ENCODE data around the gene CCSAP. TPM values are rescaled to one million over a fixed set of nuclear protein-coding genes. Genes with fewer than 3 reads are reported as not detected.

CCSAP gene
- total and polyA plus RNA-seq, 2 of the 4 experiments (the other 2 are of a cell fraction) = 2.3 to 3.8 TPM

- Histone ChIP-seq H2AFZ (replicated peaks; ENCODE audit: low read length, poor library complexity) (no peak overlapping the region), H3K9me3 (ENCODE audit: control insufficient read depth, insufficient read depth, low read length) (no peaks in the 10 kb centered on the region), H4K8ac (ENCODE audit: low read depth in 2 of 2, low read length in 2 of 2) (0 out of 4 replicates have a peak overlapping the region, but pooled peaks of 1 of the 2 experiments have one; percentile 69), H2BK20ac (ENCODE audit: low read depth, low read length) (no peak overlapping the region), H2BK15ac (ENCODE audit: low read depth, low read length) (no peak overlapping the region), H3K79me1 (ENCODE audit: low read depth in 1 of 2, low read length in 2 of 2) (peaks cover 14 to 52% of the 10 kb centered on the region in 2 experiments; a peak in 3 of 4 replicates), H3K18ac (ENCODE audit: low read depth, low read length) (no peak overlapping the region), H3K27ac (ENCODE audit: insufficient read depth, low read length) (no peak overlapping the region), H4K91ac (ENCODE audit: insufficient read depth, low read depth, low read length) (no peak overlapping the region), H2AK9ac (replicated peaks; ENCODE audit: low read depth, low read length, poor library complexity) (no peak overlapping the region), H3K4ac (ENCODE audit: low read depth, low read length) (no peak overlapping the region), H3K23ac (ENCODE audit: low read depth, low read length) (no peak overlapping the region), H3K9me1 (ENCODE audit: insufficient read depth, low read length) (peaks cover 31% of the 10 kb centered on the region), H2BK120ac (ENCODE audit: low read depth, low read length) (no peak overlapping the region), H3K14ac (replicated peaks; ENCODE audit: low read depth, low read length) (no peak overlapping the region), H2AK5ac (ENCODE audit: low read depth, low read length) (no peak overlapping the region), H3K4me2 (ENCODE audit: low read depth, low read length) (no peak overlapping the region), H3K9ac (ENCODE audit: low read depth, low read length) (no peak overlapping the region), H3K4me1 (ENCODE audit: control insufficient read depth, insufficient read depth, low read length) (peaks cover 19% of the 10 kb centered on the region), H3K4me3 (ENCODE audit: insufficient read depth, low read depth, low read length) (no peak overlapping the region), H2BK5ac (ENCODE audit: low read depth, low read length, poor library complexity, severe bottlenecking) (peak overlapping the region; percentile 52), H3K56ac (ENCODE audit: extremely low read depth, insufficient read depth, low read length) (no peak overlapping the region), H4K20me1 (ENCODE audit: insufficient read depth, low read length) (0 out of 2 replicates have a peak, but pooled peaks cover 3% of the 10 kb centered on the region), H4K5ac (ENCODE audit: low read depth, low read length) (no peak overlapping the region), H3K27me3 (ENCODE audit: control insufficient read depth, insufficient read depth, low read length) (no peaks in the 10 kb centered on the region), H3K36me3 (ENCODE audit: control insufficient read depth, insufficient read depth, low read length) (peaks cover 28% of the 10 kb centered on the region)
- intact Hi-C loops (cut with micrococcal nuclease) = no loop called here
- CTCF ChIA-PET = no interaction called here
- no CpG with 5 or more reads among the region's 1 CpG for WGBS, 2 experiments (ENCODE audit: extremely low coverage in 2 of 2, insufficient read length in 1 of 2)
- DNase-seq = no peak
- POLR2A ChIA-PET (ENCODE audit: unreplicated experiment) = no interaction called here
- ATAC-seq (ENCODE audit: low read depth) = no peak
- in situ Hi-C loops (cut with MboI; ENCODE audit: low sequenced_read_pairs) = no loop called here
- no peak for TF ChIP-seq CHD1 (IDR thresholded peaks at IDR 0.05; ENCODE audit: low read depth, low read length)
- no peak for TF ChIP-seq RAD21 (IDR thresholded peaks at IDR 0.05; ENCODE audit: low read length)
- no peak for TF ChIP-seq POLR2A (IDR thresholded peaks at IDR 0.05; ENCODE audit: low read depth, low read length)
- TF ChIP-seq BHLHE40 (IDR thresholded peaks at IDR 0.05; ENCODE audit: low read depth, low read length) = no peak
- TF ChIP-seq RFX5 (IDR thresholded peaks at IDR 0.05; ENCODE audit: low read depth, low read length) = no peak
- TF ChIP-seq CEBPB (IDR thresholded peaks at IDR 0.05; ENCODE audit: low read depth, low read length) = no peak
- BruUV-seq (replicated peaks) = no TSS peak
- dilution Hi-C loops (cut with HindIII; ENCODE audit: low sequenced_read_pairs, unreplicated experiment) = no loop called here
These were observed 45.1 kb downstream of the CCSAP start for GRCh38 chr1:229297746-229298145.

All from IMR-90 (cell line).